GM18873 (cell line): ENCODE results near the gene MAP1B.
"Not testable (repeated sequence)": the region's sequence is repeated elsewhere in the genome, so short reads cannot be mapped to it uniquely, and the experiment has no call there.

ENCODE experiments used
- ATAC-seq: cut with Tn5 transposase; IDR thresholded peaks from one replicate; pipeline ENCODE4 v1.9.1; 2021; ENCODE audit warnings: mild to moderate bottlenecking, moderate library complexity, moderate number of reproducible peaks; ENCODE audit not compliant: unreplicated experiment, low FRiP score

The MAP1B gene

GRCh38 chr5:72157625-72157962 lies 50.3 kb downstream of the MAP1B start:
- no peak for ATAC-seq

GRCh38 chr5:72159501-72159911 lies 52.2 kb downstream of the MAP1B start:
- ATAC-seq: no peak

- ATAC-seq: no peak
Measured at GRCh38 chr5:72160329-72160728, 53.1 kb downstream of the MAP1B start.

- ATAC-seq: no peak
Measured at GRCh38 chr5:72160959-72161358, 53.7 kb downstream of the MAP1B start.

- ATAC-seq: no peak
Measured at GRCh38 chr5:72161951-72162350, 54.7 kb downstream of the MAP1B start.

GRCh38 chr5:72163349-72163983 lies 56.2 kb downstream of the MAP1B start:
- no peak for ATAC-seq

DNA sequence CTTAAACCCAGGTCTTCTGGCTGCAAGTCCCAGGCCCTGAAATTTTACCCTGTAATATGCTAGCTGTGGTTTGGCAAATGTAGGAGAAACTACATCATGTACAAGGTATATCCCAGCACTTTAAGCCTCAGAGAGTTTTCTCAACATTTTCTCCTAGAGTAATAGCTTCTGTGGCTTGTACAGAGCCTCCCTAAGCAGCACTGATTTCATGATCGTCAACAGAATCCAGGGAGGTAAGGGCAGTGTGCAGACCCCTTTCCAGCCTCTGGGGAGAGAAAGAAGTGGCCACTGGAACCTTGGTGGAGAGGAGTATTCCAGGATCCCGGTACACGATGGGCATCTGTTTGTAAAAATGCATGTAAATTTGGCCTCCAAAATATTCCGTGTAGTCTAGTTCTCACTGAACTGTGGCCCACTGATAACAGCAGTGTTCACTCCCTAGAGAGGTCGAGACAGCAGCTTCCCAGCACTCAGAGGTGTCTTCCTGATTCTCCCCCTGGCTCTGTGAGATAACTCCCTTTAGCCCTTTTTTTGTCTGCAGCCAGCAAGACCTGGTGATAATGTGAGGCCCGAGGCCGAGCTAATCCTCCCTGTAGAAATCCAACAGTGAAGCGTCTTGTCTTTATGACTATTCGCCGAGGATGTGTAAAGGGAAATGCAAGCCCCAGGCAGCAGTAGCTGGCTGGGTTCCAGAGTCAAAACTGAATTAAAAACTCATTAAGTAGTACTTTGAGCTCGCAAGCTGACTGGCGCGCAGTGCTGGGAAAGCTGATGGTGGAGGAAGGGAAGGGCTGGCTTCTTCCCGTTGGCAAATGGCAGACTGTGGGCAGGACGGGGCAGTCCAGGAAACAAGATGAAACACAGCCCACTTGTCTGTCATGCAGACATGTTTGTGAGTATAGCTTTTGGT lies 59.0 kb downstream of the MAP1B start:
- ATAC-seq: no peak

DNA sequence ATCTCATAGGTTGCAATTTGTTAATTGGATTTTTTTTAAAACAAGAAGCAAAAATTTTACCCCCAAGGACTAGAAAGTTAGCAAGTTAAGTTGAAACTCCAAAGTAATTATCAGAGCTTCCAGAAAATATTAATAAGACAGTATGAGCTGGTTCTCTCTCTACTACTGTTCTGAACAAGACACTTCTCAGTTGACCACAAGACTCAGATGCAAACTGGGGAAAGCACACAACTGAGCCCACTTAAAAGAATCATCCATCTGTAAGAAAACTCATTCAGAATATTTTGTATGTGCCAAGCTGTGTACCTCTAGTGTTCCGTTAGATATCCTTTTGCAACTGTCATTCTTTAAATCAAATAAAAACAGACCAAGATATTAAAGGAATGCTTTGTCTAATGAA lies 60.0 kb downstream of the MAP1B start:
- no peak for ATAC-seq

DNA sequence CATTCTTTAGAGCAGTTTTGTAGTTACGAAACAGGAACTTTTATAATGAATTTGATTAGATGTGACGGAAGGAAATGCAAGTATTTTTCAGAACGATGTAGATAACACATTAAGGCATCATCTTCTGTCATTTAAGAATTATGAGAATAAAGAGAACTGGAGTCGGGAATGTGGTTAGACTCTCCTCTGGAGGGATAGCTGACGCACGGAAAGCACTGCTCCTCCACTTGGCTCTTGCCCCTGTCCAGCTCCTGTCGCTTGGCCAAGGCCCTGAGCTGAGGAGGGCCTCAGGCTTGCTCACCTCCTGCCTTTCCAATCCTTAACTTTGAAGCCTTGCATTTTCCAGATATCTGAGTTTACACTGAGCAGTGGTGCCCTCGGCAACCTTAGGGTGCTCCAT lies 60.5 kb downstream of the MAP1B start:
- ATAC-seq: no peak

DNA sequence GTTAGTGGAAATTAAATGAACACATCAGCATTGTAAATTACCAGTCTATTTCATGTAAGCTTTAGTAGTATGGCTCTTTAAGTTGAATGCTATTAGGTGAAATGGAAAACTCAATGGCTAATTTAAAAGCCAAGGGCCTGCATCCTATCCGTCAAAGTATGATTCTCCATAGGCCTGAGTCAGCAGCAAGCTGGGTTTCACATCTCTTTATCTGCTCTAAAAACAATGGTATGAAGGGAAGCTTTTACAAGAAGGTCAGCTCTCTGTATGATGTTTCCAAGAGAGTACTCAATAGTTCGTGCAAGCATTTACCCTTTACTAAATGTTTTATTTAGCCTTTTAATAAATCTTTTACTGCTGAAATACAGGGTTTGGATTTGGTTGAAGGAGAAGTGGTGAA lies 62.8 kb downstream of the MAP1B start:
- no peak for ATAC-seq

- ATAC-seq: not testable (repeated sequence)
Measured at GRCh38 chr5:72171181-72171580, 63.9 kb downstream of the MAP1B start.

DNA sequence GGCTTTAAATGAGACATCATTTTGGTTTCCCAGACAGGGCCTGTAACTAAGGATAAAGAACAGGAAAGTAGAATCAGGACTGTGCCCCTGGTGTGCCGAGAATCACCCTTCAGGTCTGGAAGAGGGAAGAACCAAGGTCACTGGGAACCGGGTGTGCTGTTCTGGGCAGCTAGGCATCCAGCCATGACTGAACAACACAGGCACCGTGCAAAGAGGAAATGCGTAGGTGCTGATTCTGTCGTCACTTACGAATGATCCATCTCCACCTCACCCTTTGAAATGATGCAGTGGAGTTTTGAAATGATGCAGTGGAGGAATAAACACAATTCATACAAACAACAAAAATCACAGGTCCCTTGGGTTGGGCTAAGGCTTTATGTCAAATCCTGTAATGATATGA lies 64.4 kb downstream of the MAP1B start:
- no peak for ATAC-seq

GRCh38 chr5:72172786-72173185 lies 65.5 kb downstream of the MAP1B start:
- ATAC-seq: no peak

- peak; percentile 79 for ATAC-seq
Measured at GRCh38 chr5:72177538-72177937, 70.3 kb downstream of the MAP1B start.

DNA sequence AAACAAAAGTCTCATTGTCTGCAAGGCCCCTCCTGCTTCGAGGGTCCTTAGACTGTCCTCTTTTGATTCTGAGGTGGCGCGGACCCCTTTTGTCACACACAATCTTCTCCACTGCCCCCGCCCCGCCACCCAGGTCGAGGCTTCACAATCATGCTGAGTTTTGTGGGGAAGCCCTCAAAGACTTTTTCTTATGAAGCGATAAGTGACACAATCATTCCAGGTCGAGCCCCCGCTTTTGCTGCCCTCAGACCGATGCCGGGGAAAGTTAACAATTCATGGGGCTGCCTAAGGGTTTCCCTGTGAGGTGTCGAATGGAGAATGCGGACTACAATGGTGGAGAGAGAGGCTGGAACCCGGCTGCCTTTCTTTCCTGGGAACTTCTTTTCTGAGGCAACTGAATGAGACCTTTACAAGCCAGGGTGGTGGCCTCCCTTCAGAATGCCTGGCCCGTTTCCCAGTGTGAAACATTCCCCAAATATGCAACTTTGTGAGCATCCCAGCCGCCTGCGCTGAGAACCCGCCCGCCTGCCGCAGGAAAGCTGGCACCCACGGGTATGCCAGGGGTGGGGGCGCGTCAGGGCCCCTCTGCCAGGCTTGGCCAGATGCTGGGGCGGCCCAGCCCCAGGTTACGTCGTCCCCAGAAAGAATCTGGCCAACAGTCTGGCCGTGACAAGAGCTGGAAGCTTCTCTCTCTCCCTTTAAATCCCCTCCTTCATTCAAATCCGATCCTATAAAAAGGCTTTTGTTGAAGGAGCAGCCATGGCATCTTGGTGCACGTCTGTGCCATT lies 71.9 kb downstream of the MAP1B start:
- no peak for ATAC-seq

DNA sequence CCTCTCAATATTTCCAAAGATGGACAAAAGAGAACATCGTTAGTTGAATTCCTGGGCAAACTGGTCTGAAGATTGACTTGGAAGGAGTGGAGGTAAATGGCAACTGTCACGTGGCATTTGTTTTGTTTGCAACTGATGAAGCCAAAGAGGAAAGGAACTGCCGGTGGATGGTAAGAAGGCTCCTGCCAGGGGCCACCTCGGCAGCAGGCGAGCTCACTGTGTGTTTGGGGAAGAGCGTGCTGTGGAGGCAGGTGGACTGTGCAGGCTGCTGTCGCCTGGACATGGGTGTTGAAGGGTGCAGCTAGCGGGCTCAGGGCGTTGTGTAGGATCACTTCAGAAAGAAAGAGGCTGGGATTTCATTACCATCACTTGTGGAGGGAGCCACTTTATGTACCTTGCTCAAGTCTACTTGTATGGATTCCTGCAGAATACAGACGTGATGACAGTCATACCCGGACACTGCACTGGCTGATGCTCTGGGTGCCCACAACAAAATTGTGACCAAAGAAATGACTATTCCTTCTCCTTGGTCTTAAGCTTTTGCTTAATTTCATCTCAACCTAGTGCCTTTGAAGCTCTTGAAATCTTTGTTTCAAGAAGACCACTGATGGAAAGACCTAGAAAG lies 72.7 kb downstream of the MAP1B start:
- no peak for ATAC-seq

- no peak for ATAC-seq
Measured at GRCh38 chr5:72180925-72181324, 73.7 kb downstream of the MAP1B start.

- ATAC-seq: no peak
Measured at GRCh38 chr5:72182686-72183085, 75.4 kb downstream of the MAP1B start.

GRCh38 chr5:72183101-72183520 lies 75.8 kb downstream of the MAP1B start:
- ATAC-seq: no peak

DNA sequence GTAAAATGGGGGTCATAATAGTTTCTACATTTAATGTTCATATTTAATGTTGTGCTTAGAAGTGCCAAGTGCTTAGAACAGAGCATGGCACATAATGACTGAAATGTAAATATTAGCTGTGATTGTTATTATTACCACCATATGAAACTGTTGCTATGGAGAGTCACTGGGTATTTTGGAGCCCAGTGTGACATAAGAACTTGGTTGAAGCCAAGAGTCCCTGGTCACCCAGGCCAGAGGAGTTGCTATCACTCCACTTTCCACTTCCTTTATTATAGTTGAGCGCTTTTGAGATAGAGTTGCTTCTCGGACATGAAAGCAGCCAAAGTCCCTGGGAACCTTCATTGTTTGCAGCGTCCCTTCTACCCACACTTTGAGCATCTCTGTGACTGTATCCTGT lies 77.1 kb downstream of the MAP1B start:
- no peak for ATAC-seq
